ENCODE measurements around the gene PRDM7.

PRDM7 gene

DNA sequence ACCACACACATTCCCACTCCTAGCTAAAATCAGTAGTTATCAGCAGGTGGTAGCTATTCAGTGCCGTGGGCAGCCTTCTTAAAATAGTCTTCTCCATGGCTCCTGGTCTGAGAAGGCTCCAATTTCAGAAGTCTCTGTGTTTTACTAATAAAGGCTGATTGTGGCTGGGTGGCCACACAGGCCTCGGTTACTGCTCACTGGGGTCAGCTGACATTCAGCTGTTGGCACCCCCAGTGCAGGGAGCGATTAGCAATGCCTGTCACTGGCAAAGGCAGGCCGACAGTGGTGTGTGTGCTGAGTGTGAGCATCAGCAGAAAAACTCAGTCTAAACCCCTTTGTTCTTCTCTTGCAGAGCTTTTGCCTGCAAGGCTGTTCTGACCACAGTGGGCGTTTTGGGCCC is 41.2 kb downstream of the PRDM7 start:
- DNase-seq (ENCODE audit: low spot score) = no peak

DNA sequence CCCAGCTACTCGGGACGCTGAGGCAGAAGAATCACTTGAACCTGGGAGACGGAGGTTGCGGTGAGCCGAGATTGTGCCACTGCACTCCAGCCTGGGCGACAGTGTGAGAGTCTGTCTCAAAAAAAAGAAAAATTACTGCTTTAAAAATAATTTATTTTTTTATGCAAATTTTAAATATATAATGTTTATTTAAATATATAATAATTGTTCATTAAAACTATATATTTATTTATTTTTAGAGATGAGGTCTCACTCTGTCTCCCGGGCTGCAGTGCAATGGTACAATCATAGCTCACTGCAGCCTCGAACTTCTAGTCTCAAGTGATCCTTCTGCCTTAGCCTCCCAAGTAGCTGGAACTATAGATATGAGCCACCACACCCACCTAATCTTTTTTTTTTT is 42.6 kb downstream of the PRDM7 start:
- DNase-seq (ENCODE audit: low spot score) = no peak

DNA sequence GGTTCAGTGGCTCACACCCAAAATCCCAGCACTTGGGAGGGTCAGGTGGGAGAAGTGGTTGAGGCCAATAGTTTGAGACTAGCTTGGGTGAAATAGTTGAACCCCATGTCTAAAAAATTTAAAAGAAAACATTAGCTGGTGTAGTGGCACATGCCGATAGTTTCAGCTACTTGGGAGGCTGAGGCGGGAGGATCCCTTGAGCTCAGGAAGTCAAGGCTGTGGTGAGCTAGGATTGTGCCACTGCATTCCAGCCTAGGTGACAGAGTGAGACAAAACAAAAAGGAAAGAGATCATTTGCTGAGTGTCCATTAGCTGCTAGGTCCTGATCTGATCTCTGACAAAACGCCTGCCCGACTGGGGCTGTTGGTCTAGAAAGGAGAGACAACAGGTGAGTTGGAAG is 43.7 kb downstream of the PRDM7 start:
- DNase-seq (ENCODE audit: low spot score) = no peak

DNA sequence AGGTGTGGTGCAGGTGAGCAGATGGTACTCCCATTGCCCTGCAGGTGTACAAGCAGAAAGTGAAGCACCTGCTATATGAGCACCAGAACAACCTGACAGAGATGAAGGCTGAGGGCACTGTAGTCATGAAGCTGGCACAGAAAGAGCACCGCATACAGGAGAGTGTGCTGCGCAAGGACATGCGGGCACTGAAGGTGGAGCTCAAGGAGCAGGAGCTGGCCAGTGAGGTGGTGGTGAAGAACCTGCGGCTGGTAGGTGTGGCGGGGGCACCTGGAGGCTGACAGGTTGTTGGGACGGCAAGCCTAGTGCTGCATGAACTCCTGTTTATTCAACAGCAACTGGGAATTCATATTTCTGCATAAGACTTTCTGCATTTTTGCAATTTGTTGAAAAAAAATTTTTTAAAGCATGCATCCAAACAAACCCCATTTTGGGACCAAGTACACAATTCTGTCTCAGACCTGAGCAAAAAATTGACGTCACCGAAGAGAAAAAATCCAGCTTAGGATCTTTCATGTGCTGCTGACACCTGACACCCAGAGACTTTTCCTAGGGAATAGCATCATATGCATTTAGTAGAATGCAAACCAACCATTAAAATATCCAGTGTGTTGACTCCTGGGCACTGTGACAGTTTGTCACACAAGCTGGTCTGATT is 44.3 kb downstream of the PRDM7 start:
- peak; percentile 47 for DNase-seq (ENCODE audit: low spot score)

DNA sequence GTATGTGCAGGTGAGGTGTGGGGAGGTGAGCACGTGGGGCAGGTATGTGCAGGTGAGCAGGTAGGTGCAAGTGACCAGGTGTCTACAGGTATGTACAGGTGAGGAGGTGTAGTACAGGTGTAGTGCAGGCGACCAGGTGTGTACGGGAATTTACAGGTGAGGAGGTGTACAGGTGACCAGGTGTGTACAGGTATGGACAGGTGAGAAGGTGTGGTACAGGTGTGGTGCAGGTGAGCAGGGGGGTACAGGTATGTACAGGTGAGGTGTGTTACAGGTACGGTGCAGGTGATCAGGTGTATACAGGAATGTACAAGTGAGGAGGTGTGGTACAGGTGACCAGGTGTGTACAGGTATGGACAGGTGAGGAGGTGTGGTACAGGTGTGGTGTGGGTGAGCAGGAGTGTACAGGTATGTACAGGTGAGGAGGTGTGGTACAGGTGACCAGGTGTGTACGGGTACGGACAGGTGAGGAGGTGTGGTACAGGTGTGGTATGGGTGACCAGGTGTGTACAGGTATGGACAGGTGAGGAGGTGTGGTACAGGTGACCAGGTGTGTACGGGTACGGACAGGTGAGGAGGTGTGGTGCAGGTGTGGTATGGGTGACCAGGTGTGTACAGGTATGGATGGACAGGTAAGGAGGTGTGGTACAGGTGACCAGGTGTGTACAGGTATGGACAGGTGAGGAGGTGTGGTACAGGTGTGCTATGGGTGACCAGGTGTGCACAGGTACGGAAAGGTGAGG is 45.0 kb downstream of the PRDM7 start:
- peak; percentile 51 for DNase-seq (ENCODE audit: low spot score)

DNA sequence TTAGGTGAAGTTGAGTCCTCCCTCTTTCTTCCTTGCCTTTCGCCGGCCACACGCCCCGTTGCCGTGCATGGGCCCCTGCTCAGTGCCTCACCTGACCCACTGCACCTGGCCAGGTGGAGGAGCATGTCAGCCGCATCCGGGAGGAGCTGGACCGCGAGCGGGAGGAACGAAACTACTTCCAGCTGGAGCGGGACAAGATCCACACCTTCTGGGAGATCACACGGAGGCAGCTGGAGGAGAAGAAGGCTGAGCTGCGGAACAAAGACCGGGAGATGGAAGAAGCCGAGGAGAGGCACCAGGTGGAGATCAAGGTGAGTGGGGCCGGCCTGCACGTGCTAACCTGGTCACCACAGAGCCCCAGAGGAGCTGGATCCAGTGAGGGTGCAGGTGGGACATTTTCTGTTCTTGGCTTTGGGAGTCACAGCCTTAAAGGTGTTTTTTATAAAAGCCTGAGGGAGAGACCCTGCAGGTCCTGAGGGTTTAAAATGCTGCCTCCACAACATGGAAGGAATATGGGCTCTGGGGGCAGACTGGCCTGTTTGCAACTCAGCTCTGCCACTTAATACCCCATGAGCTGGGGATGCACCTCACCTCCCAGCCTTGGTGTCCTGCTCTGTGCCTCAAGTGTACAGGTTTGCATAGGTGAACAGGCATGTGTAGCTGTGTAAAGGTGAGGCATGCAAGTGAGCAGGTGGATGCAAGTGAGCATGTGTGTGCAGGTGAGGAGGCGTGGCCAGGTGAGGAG is 45.8 kb downstream of the PRDM7 start:
- DNase-seq (ENCODE audit: low spot score) = peak; percentile 49

DNA sequence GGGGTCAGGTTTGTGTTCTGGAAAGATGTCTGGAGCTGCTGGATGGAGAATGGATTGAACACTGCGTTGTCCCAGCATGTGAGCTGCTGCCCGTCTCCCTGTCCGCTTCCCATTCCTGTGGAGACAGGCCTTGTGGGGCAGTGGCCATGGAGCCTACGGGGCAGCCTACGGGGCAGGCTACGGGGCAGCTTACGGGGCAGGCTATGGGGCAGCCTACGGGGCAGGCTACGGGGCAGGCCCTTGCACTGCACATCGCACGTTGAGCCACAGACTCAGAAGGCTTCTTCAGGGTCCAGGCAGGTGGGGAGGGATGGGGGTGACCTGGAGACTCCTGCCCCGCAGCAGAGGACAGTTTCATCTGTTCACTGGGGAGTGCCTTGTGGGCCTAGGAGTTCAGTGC is 48.1 kb downstream of the PRDM7 start:
- no peak for DNase-seq (ENCODE audit: low spot score)

DNA sequence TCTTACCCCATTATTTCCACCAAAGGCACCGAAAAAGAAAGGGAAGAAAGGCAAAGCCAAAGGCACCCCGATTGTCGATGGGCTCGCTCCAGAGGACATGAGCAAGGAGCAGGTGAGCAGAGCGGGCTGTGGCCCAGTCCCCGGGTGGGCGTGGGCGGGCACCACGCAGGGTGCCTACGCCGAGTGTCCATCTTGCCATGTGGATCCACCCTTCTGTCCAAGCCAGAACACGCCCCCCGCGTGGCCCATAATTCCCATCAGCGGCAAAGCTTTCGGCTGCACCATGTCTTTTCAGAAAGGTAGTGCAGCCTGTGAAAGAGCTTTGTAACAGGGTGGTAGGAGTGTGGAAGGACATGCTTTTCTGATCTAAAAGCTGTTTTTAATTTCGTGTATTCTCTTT is 49.5 kb downstream of the PRDM7 start:
- no peak for DNase-seq (ENCODE audit: low spot score)

DNA sequence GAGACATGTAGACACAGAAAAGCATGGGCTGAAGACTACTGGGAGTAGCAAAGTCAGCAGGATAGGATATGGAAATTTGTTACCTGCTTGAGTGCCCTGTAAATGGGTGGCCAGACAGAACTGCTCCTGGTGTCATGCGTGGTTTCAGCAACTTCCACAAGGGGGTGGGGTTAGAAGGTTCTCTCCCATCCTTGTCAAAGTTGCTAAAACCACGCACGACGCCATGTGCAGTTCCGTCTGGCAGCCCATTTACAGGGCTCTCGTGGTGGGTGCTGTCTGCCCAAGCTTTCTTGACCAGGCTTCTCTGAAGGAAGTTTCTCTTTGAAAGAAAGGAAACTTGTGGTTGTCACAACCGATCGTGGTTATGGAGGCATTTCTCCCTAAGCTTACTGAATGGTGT is 51.0 kb downstream of the PRDM7 start:
- DNase-seq (ENCODE audit: low spot score) = peak; percentile 42

DNA sequence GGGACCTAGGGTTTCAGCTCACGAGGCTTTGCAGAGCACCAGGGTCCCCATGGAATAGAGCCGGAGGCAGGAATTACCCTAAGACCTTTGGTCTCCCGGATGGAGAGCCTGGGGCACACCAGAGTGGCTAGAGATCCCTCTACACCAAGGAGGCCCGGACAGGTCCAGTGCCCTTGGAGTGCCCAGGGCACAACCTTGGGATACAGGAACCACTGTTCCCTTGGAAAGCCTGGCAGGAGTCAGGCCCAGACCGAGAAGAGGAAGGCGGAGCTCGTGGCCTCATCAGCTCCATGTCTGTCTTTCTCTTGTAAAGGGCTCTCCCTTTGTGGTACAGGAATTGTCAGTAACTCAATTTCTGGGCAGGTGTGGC is 54.1 kb downstream of the PRDM7 start:
- DNase-seq (ENCODE audit: low spot score) = no peak

DNA sequence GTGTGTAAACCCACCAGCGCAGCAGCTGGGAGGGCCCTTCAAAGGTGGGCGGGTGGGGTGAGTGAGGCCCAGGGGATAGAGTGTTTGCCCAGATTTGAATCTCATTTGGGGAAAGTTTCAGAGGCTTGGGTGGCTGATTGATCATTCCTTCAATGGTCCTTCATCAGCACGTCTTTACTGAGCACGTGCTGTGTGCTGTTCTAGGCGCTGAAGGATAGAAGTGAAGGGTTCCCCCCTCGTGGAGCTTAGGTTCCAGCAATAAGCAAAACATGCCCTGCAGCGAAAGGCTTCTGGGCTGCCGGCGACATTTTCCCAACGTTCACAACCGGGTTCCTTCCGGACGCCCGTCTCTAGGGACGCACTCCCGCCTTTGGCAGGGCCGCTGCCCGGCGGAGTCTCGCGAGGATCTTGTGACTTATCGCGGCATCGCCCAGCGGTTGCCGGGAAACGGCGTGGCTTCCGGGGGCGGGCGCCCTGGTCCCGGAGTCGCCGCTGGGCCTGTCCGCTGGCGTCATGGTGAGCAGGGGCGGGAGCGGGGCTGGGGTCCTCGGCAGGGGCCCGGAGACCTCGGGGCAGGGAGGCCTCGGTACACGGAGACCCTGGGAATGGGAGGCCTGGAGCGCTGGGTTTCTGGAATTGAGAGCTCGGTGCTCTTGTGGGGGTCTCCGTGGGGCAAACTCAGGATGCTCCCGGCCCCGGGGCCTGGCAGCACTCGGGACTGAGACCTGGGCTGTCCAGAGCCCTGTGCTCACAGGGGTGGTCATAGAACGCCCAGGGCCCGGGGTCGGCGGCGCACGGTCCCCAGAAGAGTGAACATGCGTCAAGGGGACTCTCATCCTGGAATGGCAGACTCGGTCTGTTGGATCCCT is 54.7 kb downstream of the PRDM7 start:
- DNase-seq (ENCODE audit: low spot score) = peak; percentile 73

DNA sequence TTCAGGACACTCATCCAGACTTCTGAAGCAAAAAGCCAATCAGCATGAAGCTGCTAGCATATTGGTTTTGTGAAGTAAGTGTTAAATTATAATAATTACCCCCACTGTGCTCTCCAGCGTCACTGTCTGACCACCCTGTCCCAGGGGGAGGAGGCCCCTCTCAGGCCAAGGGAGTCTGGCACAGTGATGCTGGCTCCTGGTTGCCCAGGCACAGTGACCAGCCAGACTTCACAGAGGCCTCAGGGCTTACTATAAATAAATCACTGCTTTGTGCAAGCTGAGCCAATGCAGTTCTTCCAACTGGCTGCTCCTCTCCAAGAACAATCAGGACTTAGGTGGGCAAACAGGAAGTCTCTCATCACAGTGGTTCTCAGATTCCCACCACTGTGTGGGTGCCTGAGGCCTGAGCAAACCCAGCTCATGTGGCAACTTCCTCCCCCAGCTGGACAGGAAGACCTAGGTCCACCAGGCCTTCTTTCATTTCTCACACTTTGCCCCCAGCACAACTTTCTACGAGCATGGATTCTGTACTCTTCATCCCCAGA is 56.2 kb downstream of the PRDM7 start:
- no peak for DNase-seq (ENCODE audit: low spot score)

DNA sequence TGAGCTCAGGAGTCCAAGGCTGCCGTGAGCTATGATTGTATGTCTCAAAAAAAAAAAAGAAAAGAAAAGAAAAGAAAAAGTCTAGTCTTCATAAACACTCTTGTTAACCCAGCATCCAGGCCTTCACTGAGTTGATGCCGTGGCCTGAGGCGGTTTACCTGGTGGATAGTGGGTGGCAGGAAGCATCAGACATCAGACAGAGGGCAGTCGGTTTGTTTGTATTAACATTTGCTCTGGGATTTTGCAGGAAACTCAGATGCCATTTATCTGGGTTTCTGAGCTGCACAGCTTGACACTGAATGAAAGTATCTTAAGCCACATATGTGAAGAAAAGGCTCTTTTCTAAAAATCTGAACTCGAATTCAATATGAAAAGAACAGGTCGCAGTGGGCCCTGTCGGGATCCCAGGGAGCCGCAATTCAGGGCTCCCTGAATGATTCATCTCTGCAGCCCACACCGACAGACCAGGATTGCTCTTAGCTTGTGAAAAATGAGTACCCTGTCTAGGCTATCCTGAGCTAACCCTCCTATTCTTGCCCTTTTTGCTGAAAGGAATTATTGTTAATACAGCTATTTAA is 56.8 kb downstream of the PRDM7 start:
- DNase-seq (ENCODE audit: low spot score) = no peak

DNA sequence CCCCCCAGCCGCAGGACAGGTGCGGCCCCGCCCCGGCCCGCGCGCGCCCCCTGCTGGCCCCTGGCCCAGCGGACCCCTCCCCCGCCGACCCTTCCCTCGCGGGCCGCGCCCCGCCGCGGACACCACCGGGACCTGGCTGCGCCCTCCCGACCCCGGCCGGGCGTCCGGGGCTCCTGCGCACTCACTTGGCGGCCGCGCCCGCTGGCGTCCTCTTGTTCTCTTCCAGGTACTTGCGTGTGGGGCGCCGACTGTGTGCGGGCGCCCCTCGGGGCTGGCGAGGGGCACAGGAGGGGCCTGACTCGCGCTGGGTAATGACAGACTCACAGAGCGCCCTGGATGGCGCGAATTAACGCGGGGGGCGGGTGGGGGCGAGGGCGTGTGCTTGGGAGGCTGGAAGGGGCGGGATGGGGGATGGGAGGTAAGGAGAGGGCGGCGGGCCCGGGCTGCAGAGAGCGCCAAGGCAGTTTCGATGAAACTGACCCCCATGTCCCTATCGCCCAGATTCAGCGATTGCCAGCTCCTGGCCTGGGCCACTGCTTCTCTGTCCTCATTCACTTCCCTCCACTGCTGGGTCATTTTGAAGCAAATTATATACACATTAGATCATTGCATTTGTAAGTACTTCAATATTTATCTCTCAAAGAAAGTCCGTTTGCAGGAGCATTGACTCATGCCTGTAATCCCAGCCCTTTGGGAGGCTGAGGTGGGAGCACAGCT is 57.4 kb downstream of the PRDM7 start:
- peak; percentile 47 for DNase-seq (ENCODE audit: low spot score)

DNA sequence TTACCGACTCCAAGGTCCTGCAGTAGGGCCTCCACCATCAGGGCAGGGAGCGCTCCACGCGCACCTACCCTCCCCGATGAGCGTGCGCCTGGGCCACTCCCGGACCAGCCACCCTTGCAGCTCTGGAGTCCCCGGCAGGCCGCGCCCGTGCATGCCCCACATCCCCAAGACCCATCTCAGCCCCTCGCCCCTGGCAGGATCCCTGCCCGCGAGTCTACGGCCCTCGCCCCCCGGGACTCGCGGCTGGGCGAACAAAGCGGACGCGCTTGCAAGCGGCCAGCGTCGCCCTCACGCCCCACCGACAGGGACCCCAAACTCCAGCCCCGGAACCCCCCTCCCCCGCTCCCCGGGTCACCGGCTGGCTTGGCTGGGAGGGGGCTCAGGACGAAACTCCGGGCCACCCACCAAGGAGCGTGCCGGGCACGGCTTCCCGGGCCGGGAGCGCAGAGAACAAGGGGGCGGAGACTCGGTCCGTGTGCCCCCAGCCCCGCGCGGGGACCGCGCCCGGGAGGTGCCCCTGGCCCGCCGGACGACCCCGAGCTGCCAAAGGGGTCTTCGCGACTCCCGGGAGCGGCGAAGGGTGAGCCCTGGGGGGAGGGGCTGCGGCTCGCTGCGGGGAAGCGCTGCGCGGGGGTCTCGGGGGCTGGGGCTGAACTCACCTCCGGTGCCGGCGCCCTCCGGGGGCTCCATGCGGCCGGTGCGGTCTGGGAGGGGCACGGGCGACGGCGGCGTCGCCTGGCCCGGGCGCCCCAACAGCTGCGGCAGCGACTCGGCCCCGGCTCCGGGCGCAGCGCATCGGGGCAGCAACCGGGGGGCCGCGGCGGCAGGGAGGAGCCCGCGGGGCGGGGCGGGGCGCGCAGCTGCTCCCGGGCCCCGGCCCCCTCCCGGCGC is 58.2 kb downstream of the PRDM7 start, which contains the start of gene DBNDD1:
TSS of gene DBNDD1 (minus strand) at position 805 of the 891 bp plus-strand sequence. CDS start at position 690, 115 bp downstream.
- no peak for DNase-seq (ENCODE audit: low spot score)

DNA sequence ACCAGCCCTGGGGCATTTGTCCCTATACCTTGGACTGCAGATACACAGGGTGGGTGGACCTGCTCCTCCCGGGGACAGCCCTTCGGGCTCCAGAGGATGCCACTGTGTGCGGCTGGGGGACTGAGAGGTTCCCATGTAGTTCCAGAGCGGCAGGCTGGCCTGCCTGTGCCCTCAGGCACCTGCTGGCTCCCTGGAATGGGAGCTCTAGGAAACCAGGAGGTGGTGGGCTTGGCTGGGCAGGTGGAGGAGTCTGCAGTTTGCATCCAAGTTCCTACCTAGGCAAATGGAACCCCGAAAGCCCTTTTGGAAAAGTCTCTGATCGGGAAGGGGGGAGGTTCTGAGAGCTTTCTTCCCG is 58.9 kb downstream of the PRDM7 start:
- DNase-seq (ENCODE audit: low spot score) = no peak

DNA sequence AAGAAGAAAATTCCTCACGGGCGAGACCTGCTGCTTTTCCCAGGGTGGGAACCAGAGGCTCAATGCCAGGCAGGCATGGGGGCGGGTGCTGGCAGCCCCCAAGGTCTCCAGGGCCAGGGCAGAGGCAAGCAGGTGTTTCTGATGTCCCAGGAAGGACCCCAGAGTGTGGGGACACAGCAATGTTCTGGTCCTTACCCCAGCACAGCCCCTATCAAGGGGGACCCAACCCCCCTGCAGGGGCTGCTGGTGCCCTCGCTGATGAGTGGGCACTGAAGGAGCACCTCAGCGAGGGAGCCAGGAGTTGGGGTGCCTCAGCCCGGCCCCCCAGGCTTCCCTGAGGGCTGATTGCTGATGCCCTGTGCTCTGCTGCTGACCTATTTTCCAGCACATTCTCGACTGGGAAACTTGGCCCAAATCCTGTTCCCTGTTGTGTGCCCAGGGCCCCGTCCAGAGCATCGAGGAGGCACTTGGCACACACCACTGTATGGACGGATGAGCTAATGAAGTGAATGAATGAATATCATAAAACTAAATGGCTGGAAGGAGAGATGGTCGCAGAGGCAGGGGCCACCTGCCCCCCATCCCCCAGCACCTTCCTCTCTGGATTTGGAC is 60.7 kb downstream of the PRDM7 start:
- no peak for DNase-seq (ENCODE audit: low spot score)

DNA sequence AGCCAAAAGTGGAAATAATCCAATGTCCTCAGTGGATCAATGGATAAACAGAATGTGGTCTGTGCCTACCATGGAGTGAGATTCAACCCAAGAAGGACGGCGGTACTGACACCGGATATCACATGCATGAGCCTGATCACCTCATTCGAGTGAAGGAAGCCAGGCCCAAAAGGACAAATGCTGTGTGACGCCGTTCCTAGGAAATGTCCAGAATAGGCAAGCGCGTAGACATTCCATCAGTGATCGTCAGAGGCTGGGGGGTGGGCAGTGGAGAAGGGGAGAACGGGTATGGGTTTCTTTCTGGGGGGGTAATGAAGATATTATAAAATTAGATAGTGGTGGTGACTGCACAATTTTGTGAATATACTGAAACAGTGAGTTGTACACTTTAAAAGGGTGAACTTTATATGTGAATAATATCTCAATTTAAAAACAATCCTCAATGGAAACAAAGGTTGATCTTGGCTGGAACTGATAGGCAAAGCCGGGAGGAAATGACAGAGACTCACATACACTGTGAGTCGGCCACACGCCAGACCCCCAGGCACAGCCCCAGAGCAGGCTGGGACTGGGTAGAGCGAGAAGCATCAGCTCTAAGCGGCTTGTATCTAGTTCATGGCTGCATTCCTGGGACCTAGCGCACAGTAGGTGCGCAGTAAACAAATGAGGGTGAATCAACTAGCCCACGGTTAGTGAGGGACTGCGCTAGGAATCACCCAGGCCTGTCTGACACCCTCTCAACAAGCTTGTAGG is 61.4 kb downstream of the PRDM7 start:
- no peak for DNase-seq (ENCODE audit: low spot score)
